GM21723 (cell line): ENCODE data around the gene UBE2L5.
A peak's percentile ranks its signal among the peaks of the same experiment; 100 is the strongest.

ENCODE experiments used
- ATAC-seq: cut with Tn5 transposase; IDR thresholded peaks from one replicate; pipeline ENCODE4 v1.9.1; 2021; ENCODE audit warnings: mild to moderate bottlenecking, moderate library complexity; ENCODE audit not compliant: unreplicated experiment

UBE2L5 gene

DNA sequence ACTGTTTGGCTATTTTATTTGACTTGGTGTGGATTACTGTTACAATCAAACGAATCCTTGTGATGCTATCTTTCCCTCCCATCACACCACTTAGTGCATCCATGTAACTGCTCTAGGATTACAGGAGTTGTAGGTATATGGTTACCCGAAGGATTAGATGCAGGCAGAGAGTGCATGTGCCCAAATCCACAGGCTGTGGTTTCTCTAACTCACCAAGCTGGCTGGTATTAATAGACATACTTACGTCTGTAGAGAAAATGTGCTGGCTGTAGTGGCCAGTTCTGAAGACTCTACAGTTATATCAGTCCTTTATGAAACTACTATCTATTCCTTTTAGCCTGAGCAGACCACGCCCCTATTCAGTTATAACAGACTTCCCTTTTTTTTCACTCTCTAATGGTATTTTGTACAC is 44.6 kb downstream of the UBE2L5 start:
- ATAC-seq = no peak

DNA sequence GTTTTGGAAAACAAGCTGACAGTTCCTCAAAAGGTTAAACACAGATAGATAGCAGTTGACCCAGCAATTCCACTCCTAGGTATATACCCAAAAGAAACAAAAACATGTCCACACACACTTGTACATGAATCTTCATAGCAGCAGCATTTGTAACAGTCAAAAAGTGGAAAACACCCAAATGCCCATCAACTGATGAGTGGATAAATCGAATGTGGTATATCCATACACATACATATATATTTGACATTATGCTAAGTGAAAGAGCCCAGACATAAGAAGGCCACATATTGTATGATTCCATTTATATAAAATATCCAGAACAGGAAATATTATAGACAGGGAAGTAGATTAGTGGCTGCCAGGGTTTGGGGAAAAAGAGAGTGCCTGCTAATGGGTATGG is 51.4 kb downstream of the UBE2L5 start:
- no peak for ATAC-seq

DNA sequence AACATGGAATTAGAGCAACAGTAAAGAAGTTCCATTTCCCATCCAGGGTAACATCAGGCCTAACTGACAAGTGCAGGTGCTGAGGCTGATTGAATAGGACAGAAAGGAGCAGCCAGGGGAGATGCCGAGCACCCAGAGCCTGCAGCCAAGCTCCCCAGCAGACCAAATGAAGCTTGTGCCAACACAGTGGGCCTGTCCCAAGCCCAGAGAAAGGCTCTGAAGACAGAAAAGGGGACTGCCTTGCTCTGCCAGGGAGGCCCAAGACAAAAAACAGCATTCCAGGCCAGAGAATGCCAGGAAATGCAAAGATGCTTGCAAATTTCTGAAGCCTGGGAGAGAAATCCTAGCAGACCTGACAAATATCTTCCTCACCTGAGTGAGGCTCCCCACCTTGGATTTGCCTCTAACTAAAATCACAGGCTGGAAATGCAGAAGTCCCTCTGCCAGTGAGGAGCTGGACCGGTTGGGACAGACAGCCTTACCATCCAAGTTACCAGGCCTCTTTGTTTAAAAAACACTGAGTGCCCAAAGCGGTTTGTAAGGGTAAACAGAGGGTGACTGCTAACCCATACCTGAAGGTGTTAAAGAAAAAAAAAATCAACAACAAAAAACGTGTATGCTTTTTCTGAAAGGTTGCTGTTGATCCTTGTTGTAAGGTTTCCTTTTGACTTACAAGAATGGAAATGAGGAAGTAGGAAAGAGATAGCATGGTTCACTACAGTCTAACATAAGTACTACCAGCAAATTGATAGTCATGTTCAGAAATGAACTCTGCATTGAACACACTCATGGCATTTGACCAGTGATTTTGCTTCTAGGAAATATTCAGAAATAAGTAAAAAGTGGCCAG is 55.3 kb downstream of the UBE2L5 start:
- ATAC-seq = peak; percentile 98
